Measurements from ENCODE around the gene MED12L.

The MED12L gene

GRCh38 chr3:151415289-151415688 is 329.8 kb downstream of the MED12L start:
- Mint-ChIP-seq H3K9me3 (ENCODE audit: low read depth) (peaks cover 5% of the 10 kb centered on the region), H3K27ac (no peak overlapping the region), H3K4me1 (ENCODE audit: low read depth) (no peaks in the 10 kb centered on the region), H3K4me3 (no peak overlapping the region), H3K27me3 (no peaks in the 10 kb centered on the region), H3K36me3 (peaks cover 3% of the 10 kb centered on the region)

GRCh38 chr3:151419806-151420205 is 334.3 kb downstream of the MED12L start:
- no peaks in the 10 kb centered on the region for H3K9me3 Mint-ChIP-seq (ENCODE audit: low read depth)
- H3K4me3 Mint-ChIP-seq, result no peak overlapping the region
- H3K4me1 Mint-ChIP-seq (ENCODE audit: low read depth), result no peaks in the 10 kb centered on the region
- H3K36me3 Mint-ChIP-seq, result no peaks in the 10 kb centered on the region
- H3K27ac Mint-ChIP-seq, result no peak overlapping the region
- H3K27me3 Mint-ChIP-seq, result no peaks in the 10 kb centered on the region

- no peaks in the 10 kb centered on the region for H3K9me3 Mint-ChIP-seq (ENCODE audit: low read depth)
- H3K27ac Mint-ChIP-seq, result no peak overlapping the region
- no peak overlapping the region for H3K4me3 Mint-ChIP-seq
- H3K36me3 Mint-ChIP-seq, result no peaks in the 10 kb centered on the region
- H3K27me3 Mint-ChIP-seq, result no peaks in the 10 kb centered on the region
- no peaks in the 10 kb centered on the region for H3K4me1 Mint-ChIP-seq (ENCODE audit: low read depth)
Measured at GRCh38 chr3:151421938-151422337, 336.5 kb downstream of the MED12L start.

- no peaks in the 10 kb centered on the region for H3K4me1 Mint-ChIP-seq (ENCODE audit: low read depth)
- H3K4me3 Mint-ChIP-seq, result no peak overlapping the region
- H3K27me3 Mint-ChIP-seq, result no peaks in the 10 kb centered on the region
- no peak overlapping the region for H3K27ac Mint-ChIP-seq
- no peaks in the 10 kb centered on the region for H3K36me3 Mint-ChIP-seq
- no peaks in the 10 kb centered on the region for H3K9me3 Mint-ChIP-seq (ENCODE audit: low read depth)
Measured at GRCh38 chr3:151423091-151423490, 337.6 kb downstream of the MED12L start.

- Mint-ChIP-seq H3K27ac (no peak overlapping the region), H3K36me3 (peaks cover 1% of the 10 kb centered on the region), H3K9me3 (ENCODE audit: low read depth) (no peaks in the 10 kb centered on the region), H3K27me3 (peaks cover under 1% of the 10 kb centered on the region), H3K4me3 (no peak overlapping the region), H3K4me1 (ENCODE audit: low read depth) (no peaks in the 10 kb centered on the region)
Measured at GRCh38 chr3:151425627-151426340, 340.3 kb downstream of the MED12L start.

GRCh38 chr3:151426341-151426657 is 340.8 kb downstream of the MED12L start:
- H3K27me3 Mint-ChIP-seq, result peaks cover 4% of the 10 kb centered on the region
- H3K27ac Mint-ChIP-seq, result no peak overlapping the region
- no peaks in the 10 kb centered on the region for H3K9me3 Mint-ChIP-seq (ENCODE audit: low read depth)
- H3K4me1 Mint-ChIP-seq (ENCODE audit: low read depth), result no peaks in the 10 kb centered on the region
- no peak overlapping the region for H3K4me3 Mint-ChIP-seq
- H3K36me3 Mint-ChIP-seq, result peaks cover 3% of the 10 kb centered on the region

GRCh38 chr3:151428386-151428785 is 342.9 kb downstream of the MED12L start:
- no peak overlapping the region for H3K4me3 Mint-ChIP-seq
- no peaks in the 10 kb centered on the region for H3K4me1 Mint-ChIP-seq (ENCODE audit: low read depth)
- peaks cover 4% of the 10 kb centered on the region for H3K27me3 Mint-ChIP-seq
- no peaks in the 10 kb centered on the region for H3K9me3 Mint-ChIP-seq (ENCODE audit: low read depth)
- H3K27ac Mint-ChIP-seq, result no peak overlapping the region
- peaks cover 3% of the 10 kb centered on the region for H3K36me3 Mint-ChIP-seq

- Mint-ChIP-seq H3K4me3 (no peak overlapping the region), H3K4me1 (ENCODE audit: low read depth) (no peaks in the 10 kb centered on the region), H3K27me3 (peaks cover 4% of the 10 kb centered on the region), H3K36me3 (peaks cover 3% of the 10 kb centered on the region), H3K27ac (no peak overlapping the region), H3K9me3 (ENCODE audit: low read depth) (no peaks in the 10 kb centered on the region)
Measured at GRCh38 chr3:151430821-151431484, 345.5 kb downstream of the MED12L start.

GRCh38 chr3:151431940-151432339 is 346.5 kb downstream of the MED12L start:
- Mint-ChIP-seq H3K4me3 (no peak overlapping the region), H3K27ac (no peak overlapping the region), H3K9me3 (ENCODE audit: low read depth) (no peaks in the 10 kb centered on the region), H3K4me1 (ENCODE audit: low read depth) (no peaks in the 10 kb centered on the region), H3K27me3 (peaks cover 4% of the 10 kb centered on the region), H3K36me3 (peaks cover 3% of the 10 kb centered on the region)

GRCh38 chr3:151432616-151433372 is 347.3 kb downstream of the MED12L start:
- H3K27ac Mint-ChIP-seq, result no peak overlapping the region
- peaks cover 4% of the 10 kb centered on the region for H3K27me3 Mint-ChIP-seq
- H3K36me3 Mint-ChIP-seq, result peaks cover 3% of the 10 kb centered on the region
- no peak overlapping the region for H3K4me3 Mint-ChIP-seq
- H3K4me1 Mint-ChIP-seq (ENCODE audit: low read depth), result no peaks in the 10 kb centered on the region
- H3K9me3 Mint-ChIP-seq (ENCODE audit: low read depth), result no peaks in the 10 kb centered on the region

- Mint-ChIP-seq H3K27me3 (peaks cover 4% of the 10 kb centered on the region), H3K4me3 (no peak overlapping the region), H3K36me3 (peaks cover 3% of the 10 kb centered on the region), H3K9me3 (ENCODE audit: low read depth) (no peaks in the 10 kb centered on the region), H3K27ac (no peak overlapping the region), H3K4me1 (ENCODE audit: low read depth) (no peaks in the 10 kb centered on the region)
Measured at GRCh38 chr3:151434151-151434890, 348.9 kb downstream of the MED12L start.

GRCh38 chr3:151436675-151437446 is 351.4 kb downstream of the MED12L start:
- no peaks in the 10 kb centered on the region for H3K9me3 Mint-ChIP-seq (ENCODE audit: low read depth)
- H3K27me3 Mint-ChIP-seq, result no peaks in the 10 kb centered on the region
- H3K36me3 Mint-ChIP-seq, result no peaks in the 10 kb centered on the region
- H3K4me1 Mint-ChIP-seq (ENCODE audit: low read depth), result no peaks in the 10 kb centered on the region
- H3K27ac Mint-ChIP-seq, result no peak overlapping the region
- no peak overlapping the region for H3K4me3 Mint-ChIP-seq

- no peaks in the 10 kb centered on the region for H3K9me3 Mint-ChIP-seq (ENCODE audit: low read depth)
- no peak overlapping the region for H3K4me3 Mint-ChIP-seq
- H3K27ac Mint-ChIP-seq, result no peak overlapping the region
- no peaks in the 10 kb centered on the region for H3K4me1 Mint-ChIP-seq (ENCODE audit: low read depth)
- H3K27me3 Mint-ChIP-seq, result no peaks in the 10 kb centered on the region
- H3K36me3 Mint-ChIP-seq, result no peaks in the 10 kb centered on the region
Measured at GRCh38 chr3:151437906-151438305, 352.4 kb downstream of the MED12L start.

- no peak overlapping the region for H3K4me3 Mint-ChIP-seq
- H3K9me3 Mint-ChIP-seq (ENCODE audit: low read depth), result no peaks in the 10 kb centered on the region
- no peak overlapping the region for H3K27ac Mint-ChIP-seq
- no peaks in the 10 kb centered on the region for H3K4me1 Mint-ChIP-seq (ENCODE audit: low read depth)
- no peaks in the 10 kb centered on the region for H3K36me3 Mint-ChIP-seq
- no peaks in the 10 kb centered on the region for H3K27me3 Mint-ChIP-seq
Measured at GRCh38 chr3:151439652-151440125, 354.2 kb downstream of the MED12L start.
